Erythroblast (primary cell): ENCODE data around the gene TOR1A.
"Not testable (repeated sequence)": the region's sequence is repeated elsewhere in the genome, so short reads cannot be mapped to it uniquely, and the experiment has no call there.

Experiments used
- DNase-seq, 2 experiments: peaks; one replicate each; lab custom pipeline; 2025; lab: John Stamatoyannopoulos, UW
- GATA1 ChIP-seq: IDR thresholded peaks from 2 replicates; pipeline ENCODE4 v1.6.1; 2011; ENCODE audit warnings: low read depth, mild to moderate bottlenecking, control low read depth, low read length, moderate library complexity
- POLR2A ChIP-seq: IDR thresholded peaks from 2 replicates; pipeline ENCODE4 v1.6.1; 2011; ENCODE audit warnings: mild to moderate bottlenecking, low read length

The TOR1A gene

GRCh38 chr9:129798973-129799372 is 25.0 kb downstream of the TOR1A start:
- no peak for TF ChIP-seq GATA1
- TF ChIP-seq POLR2A, result no peak
- DNase-seq, result no peak

DNA sequence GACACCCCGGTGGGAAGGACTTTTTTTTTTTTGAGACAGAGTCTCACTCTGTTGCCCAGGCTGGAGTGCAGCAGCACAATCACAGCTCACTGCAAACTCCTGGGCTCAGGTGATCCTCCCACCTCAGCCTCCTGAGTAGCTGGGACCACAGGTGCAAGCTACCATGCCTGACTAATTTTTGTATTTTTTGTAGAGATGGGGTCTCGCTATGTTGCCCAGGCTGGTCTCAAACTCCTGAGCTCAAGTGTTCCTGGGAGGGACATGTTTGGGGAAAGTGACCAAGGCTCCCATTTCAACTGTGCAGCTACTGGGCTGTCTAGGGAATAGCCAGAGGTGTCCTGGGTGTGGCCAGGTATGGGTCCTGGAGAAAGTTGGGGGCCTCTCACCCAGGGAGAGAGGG is 27.9 kb downstream of the TOR1A start:
- not testable (repeated sequence) for DNase-seq

DNA sequence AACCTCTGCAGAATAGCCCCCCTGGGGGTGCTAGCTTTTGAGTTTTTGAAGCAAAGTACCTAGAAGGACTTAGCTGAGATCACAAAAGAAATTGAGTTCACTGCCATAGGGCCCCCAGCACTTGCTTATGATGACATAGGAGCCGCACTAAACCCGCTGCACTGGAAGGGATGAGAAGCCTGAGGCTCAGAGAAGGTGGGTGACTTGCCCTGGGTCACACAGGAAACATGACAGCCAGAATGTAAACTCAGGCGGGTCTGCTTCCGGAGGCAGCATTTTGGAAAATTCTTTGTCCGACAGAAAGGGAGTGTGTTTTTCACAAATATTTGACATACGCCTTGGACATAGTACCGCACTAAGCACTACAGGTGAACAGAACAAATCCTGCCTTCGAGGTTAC is 29.4 kb downstream of the TOR1A start:
- no peak for TF ChIP-seq GATA1
- DNase-seq, result no peak

GRCh38 chr9:129786481-129786880 is 37.5 kb downstream of the TOR1A start:
- peak in 1 of 2 experiments; percentile 41 for DNase-seq
- TF ChIP-seq GATA1 (no peak), POLR2A (no peak)

DNA sequence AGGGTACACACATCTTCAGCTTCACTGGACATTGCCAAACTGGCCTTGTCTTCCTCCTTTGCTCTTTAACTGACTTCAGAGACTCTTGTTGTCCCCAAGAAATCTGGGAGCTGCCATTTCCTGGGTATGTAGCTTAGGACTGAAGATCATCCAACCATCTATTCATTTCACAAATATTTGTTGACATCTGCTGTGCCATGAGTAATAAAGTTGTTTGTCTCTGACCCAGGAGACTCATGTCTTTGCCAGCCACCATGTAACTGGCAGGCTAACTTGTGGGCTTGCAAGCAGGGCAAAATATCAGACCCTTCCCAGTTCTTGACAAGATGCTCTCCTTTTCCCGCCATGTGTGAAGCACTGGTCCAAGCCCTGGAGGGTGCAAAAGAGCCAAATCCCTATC is 38.1 kb downstream of the TOR1A start:
- TF ChIP-seq POLR2A (no peak), GATA1 (no peak)
- DNase-seq, result no peak

- DNase-seq, result not testable (repeated sequence)
Observed at GRCh38 chr9:129784970-129785369, 39.0 kb downstream of the TOR1A start.

GRCh38 chr9:129783516-129784361 is 40.2 kb downstream of the TOR1A start:
- TF ChIP-seq GATA1 (no peak), POLR2A (no peak)
- DNase-seq, result peak; percentile 79 to 85

- DNase-seq, result peak in 1 of 2 experiments; percentile 33
- TF ChIP-seq GATA1, result no peak
- no peak for TF ChIP-seq POLR2A
Observed at GRCh38 chr9:129781981-129782380, 42.0 kb downstream of the TOR1A start.

DNA sequence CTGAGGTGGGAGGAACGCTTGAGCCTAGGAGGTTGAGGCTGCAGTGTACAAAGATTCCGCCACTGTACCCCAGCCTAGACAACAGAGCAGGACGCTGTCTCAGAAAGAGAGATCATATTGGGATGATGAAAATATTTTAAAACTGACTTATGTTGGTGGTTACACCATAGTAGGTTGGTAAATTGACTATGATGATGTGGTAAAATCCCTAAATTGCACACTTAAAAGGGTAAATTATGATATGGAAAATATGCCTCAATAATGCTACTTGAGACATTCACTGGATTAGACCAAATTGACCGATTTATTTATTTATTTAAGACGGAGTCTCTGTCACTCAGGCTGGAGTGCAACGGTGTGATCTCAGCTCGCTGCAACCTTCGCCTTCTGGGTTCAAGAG is 42.8 kb downstream of the TOR1A start:
- TF ChIP-seq GATA1, result no peak
- no peak for TF ChIP-seq POLR2A
- no peak for DNase-seq

- TF ChIP-seq GATA1 (no peak), POLR2A (no peak)
- DNase-seq, result no peak
Observed at GRCh38 chr9:129779560-129780190, 44.3 kb downstream of the TOR1A start.

- no peak for TF ChIP-seq POLR2A
- TF ChIP-seq GATA1, result no peak
- no peak for DNase-seq
Observed at GRCh38 chr9:129778469-129778868, 45.5 kb downstream of the TOR1A start.

- DNase-seq, result no peak
- TF ChIP-seq GATA1, result no peak
- no peak for TF ChIP-seq POLR2A
Observed at GRCh38 chr9:129777769-129778130, 46.2 kb downstream of the TOR1A start.

- peak; percentile 51 to 72 for DNase-seq
Observed at GRCh38 chr9:129776938-129777768, 46.8 kb downstream of the TOR1A start.

GRCh38 chr9:129776566-129776937 is 47.4 kb downstream of the TOR1A start:
- DNase-seq, result no peak
- no peak for TF ChIP-seq POLR2A
- no peak for TF ChIP-seq GATA1

More at GRCh38 chr9:129776938-129777768, 46.8 kb downstream of the TOR1A start:
- no peak for TF ChIP-seq GATA1
- TF ChIP-seq POLR2A, result no peak

- DNase-seq, result not testable (repeated sequence)
Observed at GRCh38 chr9:129776096-129776495, 47.8 kb downstream of the TOR1A start.
